Parathyroid adenoma (tissue), 2 donors: ENCODE measurements around the gene GAST.

ENCODE experiments used
- H2AFZ ChIP-seq: fragments of 300-600 bp; sonication (generic); one replicate; pipeline ENCODE4 v1.7.0; 2017; ENCODE audit warnings: antibody characterized with exemption, mild to moderate bottlenecking
- H3K27ac ChIP-seq: fragments of 300-600 bp; sonication (generic); one replicate; pipeline ENCODE4 v1.7.0; 2017
- H3K27me3 ChIP-seq: fragments of 300-600 bp; sonication (generic); one replicate; pipeline ENCODE4 v1.7.0; 2017; ENCODE audit warnings: low read length; ENCODE audit not compliant: control insufficient read depth, insufficient read depth
- H3K36me3 ChIP-seq: fragments of 300-600 bp; sonication (generic); one replicate; pipeline ENCODE4 v1.7.0; 2017; ENCODE audit warnings: low read length; ENCODE audit not compliant: control insufficient read depth, insufficient read depth
- H3K4me1 ChIP-seq: fragments of 300-600 bp; sonication (generic); one replicate; pipeline ENCODE4 v1.7.0; 2017; ENCODE audit warnings: control low read depth
- H3K4me2 ChIP-seq: fragments of 300-600 bp; sonication (generic); one replicate; pipeline ENCODE4 v1.7.0; 2017; ENCODE audit warnings: low read length
- H3K4me3 ChIP-seq: fragments of 300-600 bp; sonication (generic); one replicate; pipeline ENCODE4 v1.7.0; 2017; ENCODE audit warnings: low read depth, low read length
- H3K79me2 ChIP-seq: fragments of 300-600 bp; sonication (generic); one replicate; pipeline ENCODE4 v1.7.0; 2017; ENCODE audit warnings: control low read depth
- H3K9ac ChIP-seq: fragments of 300-600 bp; sonication (generic); one replicate; pipeline ENCODE4 v1.7.0; 2017; ENCODE audit warnings: mild to moderate bottlenecking
- H3K9me3 ChIP-seq: fragments of 300-600 bp; sonication (generic); one replicate; pipeline ENCODE4 v1.7.0; 2017; ENCODE audit warnings: low read length; ENCODE audit not compliant: control insufficient read depth
- TF ChIP-seq, protein P1 (sequence below): fragments of 300-600 bp; sonication (generic); IDR thresholded peaks from one replicate; pipeline ENCODE4 v1.7.0; 2017; ENCODE audit warnings: antibody characterized with exemption, mild to moderate bottlenecking
- donor health status: primary hyperparathyroidism.

The GAST gene, protein sequence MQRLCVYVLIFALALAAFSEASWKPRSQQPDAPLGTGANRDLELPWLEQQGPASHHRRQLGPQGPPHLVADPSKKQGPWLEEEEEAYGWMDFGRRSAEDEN

DNA sequence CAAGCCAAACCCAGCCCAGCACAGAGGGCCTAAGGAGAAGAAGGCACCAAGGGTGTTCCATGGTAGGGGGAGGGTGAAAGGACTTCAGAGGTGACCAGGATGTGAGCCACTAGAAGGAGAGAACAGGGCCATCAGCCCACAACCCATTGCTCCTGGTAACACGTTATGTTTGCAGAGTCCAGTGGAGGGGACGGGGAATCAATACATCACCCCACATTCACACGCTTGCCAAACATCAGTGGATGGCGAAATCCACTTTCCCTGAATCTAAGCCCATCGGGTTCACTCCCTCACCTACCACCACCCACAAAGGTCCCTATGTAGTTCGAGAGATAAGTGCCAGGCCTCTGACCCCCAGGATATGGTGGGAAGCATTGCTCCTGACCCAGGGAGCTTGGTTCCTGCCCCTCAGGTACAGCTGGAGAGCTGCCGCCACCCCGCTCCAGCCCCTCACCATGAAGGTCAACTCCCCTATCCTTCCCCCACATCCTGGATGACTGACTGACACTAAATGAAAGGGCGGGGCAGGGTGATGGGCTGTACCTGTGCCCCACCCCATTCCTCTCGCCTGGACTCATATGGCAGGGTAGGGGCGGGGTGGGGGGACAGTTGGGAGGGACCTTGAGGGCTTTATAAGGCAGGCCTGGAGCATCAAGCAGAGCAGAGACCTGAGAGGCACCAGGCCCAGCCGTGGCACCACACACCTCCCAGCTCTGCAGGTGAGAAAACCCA is at the start of gene GAST:
TSS of gene GAST (plus strand) at position 663 of the 732 bp plus-strand sequence. CDS start 3,106 bp downstream, outside the sequence.
- no peak within 1 kb of the TSS for H3K27ac ChIP-seq

DNA sequence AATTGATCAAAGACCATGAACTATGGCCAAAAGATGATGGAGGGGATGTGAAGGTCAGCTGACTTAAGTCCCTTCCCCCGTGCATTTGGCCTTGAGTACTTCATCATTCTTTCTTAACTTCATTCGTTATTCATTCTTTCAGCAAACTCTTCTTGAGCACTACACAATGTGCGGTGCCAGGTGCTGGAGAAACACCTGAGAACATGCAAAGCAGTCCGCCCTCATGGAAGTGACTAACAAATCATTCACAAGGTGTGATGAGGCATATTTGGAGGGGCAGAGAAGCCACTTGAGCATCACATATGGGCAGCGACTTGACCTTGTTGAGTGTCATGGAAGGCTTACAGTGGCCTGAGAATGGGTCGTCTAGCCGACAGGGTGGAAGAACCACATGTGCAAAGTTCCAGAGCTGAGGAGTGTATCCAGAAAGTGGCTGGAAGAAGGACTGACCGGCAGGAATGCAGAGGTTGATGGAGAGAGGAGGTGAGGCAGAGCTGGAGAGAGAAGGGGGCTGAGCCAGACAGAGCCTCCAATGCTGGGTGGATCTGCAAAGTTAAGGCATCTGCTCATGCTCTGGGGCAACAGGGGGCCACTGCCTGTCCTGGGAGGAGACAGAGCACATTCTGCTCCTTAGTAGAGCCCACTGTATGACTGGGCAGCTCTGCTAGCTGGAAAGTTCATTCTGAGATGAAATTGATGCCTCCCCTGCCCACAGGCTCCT is 48.5 kb upstream of the GAST start:
- no peaks in the 10 kb centered on the region for H3K9me3 ChIP-seq
- no peaks in the 10 kb centered on the region for H3K79me2 ChIP-seq
- peak overlapping the region; percentile 97 for H3K27ac ChIP-seq
- TF ChIP-seq, protein P1, sequence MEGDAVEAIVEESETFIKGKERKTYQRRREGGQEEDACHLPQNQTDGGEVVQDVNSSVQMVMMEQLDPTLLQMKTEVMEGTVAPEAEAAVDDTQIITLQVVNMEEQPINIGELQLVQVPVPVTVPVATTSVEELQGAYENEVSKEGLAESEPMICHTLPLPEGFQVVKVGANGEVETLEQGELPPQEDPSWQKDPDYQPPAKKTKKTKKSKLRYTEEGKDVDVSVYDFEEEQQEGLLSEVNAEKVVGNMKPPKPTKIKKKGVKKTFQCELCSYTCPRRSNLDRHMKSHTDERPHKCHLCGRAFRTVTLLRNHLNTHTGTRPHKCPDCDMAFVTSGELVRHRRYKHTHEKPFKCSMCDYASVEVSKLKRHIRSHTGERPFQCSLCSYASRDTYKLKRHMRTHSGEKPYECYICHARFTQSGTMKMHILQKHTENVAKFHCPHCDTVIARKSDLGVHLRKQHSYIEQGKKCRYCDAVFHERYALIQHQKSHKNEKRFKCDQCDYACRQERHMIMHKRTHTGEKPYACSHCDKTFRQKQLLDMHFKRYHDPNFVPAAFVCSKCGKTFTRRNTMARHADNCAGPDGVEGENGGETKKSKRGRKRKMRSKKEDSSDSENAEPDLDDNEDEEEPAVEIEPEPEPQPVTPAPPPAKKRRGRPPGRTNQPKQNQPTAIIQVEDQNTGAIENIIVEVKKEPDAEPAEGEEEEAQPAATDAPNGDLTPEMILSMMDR: no peak
- H3K9ac ChIP-seq: no peak overlapping the region
- H3K4me3 ChIP-seq: no peak overlapping the region
- no peaks in the 10 kb centered on the region for H3K36me3 ChIP-seq
- peaks cover 37% of the 10 kb centered on the region for H3K4me1 ChIP-seq
- H3K4me2 ChIP-seq: no peak overlapping the region
- peak overlapping the region; percentile 48 for H2AFZ ChIP-seq
- H3K27me3 ChIP-seq: no peaks in the 10 kb centered on the region

More for the DNA sequence above, at the start of gene GAST:
- H3K4me3 ChIP-seq: no peak within 1 kb of the TSS
- H3K9ac ChIP-seq: no peak within 1 kb of the TSS
- no peak within 1 kb of the TSS for H2AFZ ChIP-seq
- no peak within 1 kb of the TSS for H3K4me2 ChIP-seq
- no peaks in the 10 kb centered on the region for H3K36me3 ChIP-seq
- H3K4me1 ChIP-seq: no peaks in the 10 kb centered on the region
- TF ChIP-seq, protein P1: no peak
- H3K9me3 ChIP-seq: no peaks in the 10 kb centered on the region
- no peaks in the 10 kb centered on the region for H3K79me2 ChIP-seq
- H3K27me3 ChIP-seq: no peaks in the 10 kb centered on the region

- H2AFZ ChIP-seq: peak overlapping the region; percentile 48
- no peak overlapping the region for H3K9ac ChIP-seq
- H3K79me2 ChIP-seq: no peaks in the 10 kb centered on the region
- TF ChIP-seq, protein P1: no peak
- no peak overlapping the region for H3K4me2 ChIP-seq
- peak overlapping the region; percentile 97 for H3K27ac ChIP-seq
- no peaks in the 10 kb centered on the region for H3K9me3 ChIP-seq
- peaks cover 37% of the 10 kb centered on the region for H3K4me1 ChIP-seq
- no peaks in the 10 kb centered on the region for H3K36me3 ChIP-seq
- H3K4me3 ChIP-seq: no peak overlapping the region
- H3K27me3 ChIP-seq: no peaks in the 10 kb centered on the region
Measured at GRCh38 chr17:41664172-41664457, 48.0 kb upstream of the GAST start.

DNA sequence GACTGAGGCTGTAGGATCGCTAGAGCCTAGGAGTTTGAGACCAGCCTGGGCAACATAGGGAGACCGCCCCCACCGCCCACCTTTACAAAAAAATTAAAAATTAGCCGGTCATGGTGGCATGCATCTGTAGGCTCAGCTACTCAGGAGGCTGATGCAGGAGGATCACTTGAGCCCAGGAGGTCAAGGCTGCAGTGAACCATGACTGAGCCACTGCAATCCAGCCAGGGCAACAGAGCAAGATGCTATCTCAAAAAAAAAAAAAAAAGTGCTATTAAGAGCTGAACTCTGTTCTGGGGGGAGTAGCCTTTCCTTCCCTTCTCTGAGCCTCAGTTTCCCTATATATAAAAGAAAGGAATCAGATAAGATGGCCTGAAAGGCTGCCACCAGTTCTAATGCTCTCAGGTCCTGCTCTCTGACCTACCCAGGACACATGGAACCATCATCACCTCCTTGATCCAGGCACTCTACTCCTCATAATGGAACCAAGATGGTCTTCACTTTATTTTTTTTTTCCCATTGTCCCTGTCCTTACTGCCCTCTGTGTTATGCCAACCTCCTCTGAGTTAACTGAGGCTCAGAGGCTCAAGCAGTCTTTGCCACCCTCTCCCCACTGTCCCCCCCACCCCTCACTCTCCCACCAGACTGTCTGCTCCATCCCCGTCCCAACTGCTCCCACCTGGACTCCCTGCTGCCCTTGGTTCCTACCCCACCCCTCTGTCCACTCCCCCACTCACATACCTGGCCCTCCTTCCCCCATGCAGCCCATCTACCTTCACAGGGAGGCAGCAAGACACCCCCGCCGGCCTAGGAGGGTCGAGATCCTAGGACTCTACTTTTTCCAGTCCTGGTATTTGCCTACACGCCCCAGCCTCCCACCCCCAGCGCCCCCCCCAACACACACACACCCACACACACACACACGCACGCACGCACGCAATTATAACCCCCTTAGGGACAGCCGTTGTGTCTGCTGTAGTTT is 47.3 kb upstream of the GAST start:
- no peaks in the 10 kb centered on the region for H3K9me3 ChIP-seq
- H3K4me1 ChIP-seq: peaks cover 37% of the 10 kb centered on the region
- peak overlapping the region; percentile 86 for H3K4me2 ChIP-seq
- no peak overlapping the region for H3K9ac ChIP-seq
- TF ChIP-seq, protein P1: no peak
- no peaks in the 10 kb centered on the region for H3K36me3 ChIP-seq
- peak overlapping the region; percentile 50 for H3K4me3 ChIP-seq
- peak overlapping the region; percentile 90 for H2AFZ ChIP-seq
- no peaks in the 10 kb centered on the region for H3K27me3 ChIP-seq
- H3K27ac ChIP-seq: peak overlapping the region; percentile 97
- no peaks in the 10 kb centered on the region for H3K79me2 ChIP-seq
